ENCODE results near the gene ZNF33B.

ZNF33B gene

GRCh38 chr10:42549851-42550250, 88.5 kb downstream of the ZNF33B start:
- DNase-seq, result no peak
- Histone ChIP-seq H3K4me1 (no peaks in the 10 kb centered on the region), H3K4me3 (ENCODE audit: low read depth, low read length) (no peak overlapping the region), H3K27me3 (no peaks in the 10 kb centered on the region), H3K9me3 (no peaks in the 10 kb centered on the region), H3K36me3 (no peaks in the 10 kb centered on the region)
- no peak for TF ChIP-seq CTCF (IDR thresholded peaks at IDR 0.05; ENCODE audit: low read depth, low read length)

GRCh38 chr10:42548254-42548653, 90.1 kb downstream of the ZNF33B start:
- no peak for DNase-seq
- no peaks in the 10 kb centered on the region for H3K4me1 ChIP-seq
- no peak overlapping the region for H3K4me3 ChIP-seq (ENCODE audit: low read depth, low read length)
- no peaks in the 10 kb centered on the region for H3K9me3 ChIP-seq
- H3K27me3 ChIP-seq, result no peaks in the 10 kb centered on the region
- TF ChIP-seq CTCF (IDR thresholded peaks at IDR 0.05; ENCODE audit: low read depth, low read length), result no peak
- H3K36me3 ChIP-seq, result no peaks in the 10 kb centered on the region

- Histone ChIP-seq H3K27me3 (no peaks in the 10 kb centered on the region), H3K4me3 (ENCODE audit: low read depth, low read length) (no peak overlapping the region), H3K36me3 (no peaks in the 10 kb centered on the region), H3K9me3 (no peaks in the 10 kb centered on the region), H3K4me1 (no peaks in the 10 kb centered on the region)
- DNase-seq, result no peak
- no peak for TF ChIP-seq CTCF (IDR thresholded peaks at IDR 0.05; ENCODE audit: low read depth, low read length)
Observed at GRCh38 chr10:42544945-42545344, 93.4 kb downstream of the ZNF33B start.

- Histone ChIP-seq H3K27me3 (no peaks in the 10 kb centered on the region), H3K9me3 (peaks cover 6% of the 10 kb centered on the region; the same call in 1 of the 2 replicates), H3K36me3 (no peaks in the 10 kb centered on the region), H3K4me3 (ENCODE audit: low read depth, low read length) (no peak overlapping the region), H3K4me1 (no peaks in the 10 kb centered on the region)
- DNase-seq, result no peak
- no peak for TF ChIP-seq CTCF (IDR thresholded peaks at IDR 0.05; ENCODE audit: low read depth, low read length)
Observed at GRCh38 chr10:42543840-42544372, 94.5 kb downstream of the ZNF33B start.

Measured in BE2C (cell line).